Activated CD8-positive, alpha-beta memory T cell treated with anti-CD3 and anti-CD28 coated beads, Interleukin-2, amount 50 U/mL, for 1 hour (primary cell): ENCODE results near the gene DDX19B.
"Not testable (repeated sequence)": the region's sequence is repeated elsewhere in the genome, so short reads cannot be mapped to it uniquely, and the experiment has no call there.

Experiments used
- DNase-seq: peaks from one replicate; pipeline ENCODE4 v3.0.0-alpha.2; 2020; ENCODE audit errors: extremely low read depth

Gene DDX19B

DNA sequence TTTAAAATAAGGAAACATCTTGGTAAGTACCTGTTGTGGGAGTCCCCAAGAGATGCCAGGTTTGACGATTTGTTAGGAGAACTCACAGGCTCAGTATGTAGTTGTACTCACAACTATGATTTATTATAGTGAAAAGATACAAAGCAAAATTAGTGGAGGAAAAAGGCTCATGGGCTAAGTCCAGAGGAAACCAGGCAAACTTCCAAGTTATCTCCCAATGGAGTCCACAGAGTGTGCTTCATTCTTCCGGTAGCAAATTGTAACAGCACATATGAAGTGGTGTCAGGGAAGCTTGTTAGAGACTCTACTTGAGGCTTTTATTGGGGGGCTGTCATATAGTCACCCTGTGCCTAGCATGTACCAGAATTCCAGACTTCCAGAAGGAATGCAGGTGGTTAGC, 50.0 kb downstream of the DDX19B start:
- DNase-seq: no peak

DNA sequence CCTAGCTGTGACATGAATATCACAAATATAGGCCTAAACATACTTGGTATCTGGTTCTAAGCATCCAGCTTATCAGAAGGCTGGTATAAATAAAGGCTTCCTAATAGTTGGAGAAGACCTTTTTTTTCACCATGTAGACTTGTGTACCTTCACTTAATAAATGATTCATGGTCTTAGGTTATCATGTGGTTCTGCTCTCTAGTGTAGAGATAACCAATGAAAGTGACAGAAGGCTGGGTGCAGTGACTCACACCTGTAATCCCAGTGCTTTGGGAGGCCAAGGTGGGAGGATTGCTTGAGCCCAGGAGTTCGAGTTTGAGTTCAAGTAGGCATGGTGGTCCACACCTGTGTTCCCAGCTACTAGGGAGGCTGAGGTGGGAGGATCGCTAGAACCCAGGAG, 50.8 kb downstream of the DDX19B start:
- DNase-seq: no peak

DNA sequence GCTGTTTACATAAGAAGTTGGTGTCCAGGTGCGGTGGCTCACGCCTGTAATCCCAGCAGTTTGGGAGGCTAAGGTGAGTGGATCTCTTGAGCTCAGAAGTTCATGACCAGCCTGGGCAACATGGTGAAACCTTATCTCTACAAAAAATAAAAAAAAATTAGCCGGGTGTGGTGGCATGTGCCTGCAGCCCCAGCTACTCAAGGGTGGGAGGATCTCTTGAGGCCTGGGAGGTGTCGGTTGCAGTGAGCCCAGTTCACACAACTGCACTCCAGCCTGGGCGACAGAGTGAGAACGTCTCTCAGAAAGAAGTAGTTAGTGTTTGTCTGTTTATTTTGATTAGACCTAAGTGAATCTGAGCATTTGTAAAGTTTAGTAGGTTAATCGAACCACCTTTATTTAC, 60.6 kb downstream of the DDX19B start:
- DNase-seq: no peak

DNA sequence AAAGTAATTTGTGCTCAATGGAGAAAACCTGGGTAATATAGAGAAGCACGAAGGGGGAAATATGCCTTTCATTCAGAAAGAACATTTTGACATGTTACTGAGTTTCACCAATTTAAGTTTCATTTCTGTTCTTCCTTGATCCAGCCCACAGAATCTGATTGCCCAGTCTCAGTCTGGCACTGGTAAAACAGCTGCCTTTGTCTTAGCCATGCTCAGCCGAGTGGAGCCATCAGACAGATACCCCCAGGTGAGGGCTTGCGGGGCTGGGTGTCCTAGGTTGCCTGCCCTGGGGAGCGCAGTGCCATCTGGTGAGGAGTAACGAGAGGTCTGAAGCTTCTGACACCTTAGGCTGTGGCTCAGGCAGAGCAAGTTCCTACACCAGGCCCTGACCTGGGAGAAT, 65.4 kb downstream of the DDX19B start:
- DNase-seq: no peak

DNA sequence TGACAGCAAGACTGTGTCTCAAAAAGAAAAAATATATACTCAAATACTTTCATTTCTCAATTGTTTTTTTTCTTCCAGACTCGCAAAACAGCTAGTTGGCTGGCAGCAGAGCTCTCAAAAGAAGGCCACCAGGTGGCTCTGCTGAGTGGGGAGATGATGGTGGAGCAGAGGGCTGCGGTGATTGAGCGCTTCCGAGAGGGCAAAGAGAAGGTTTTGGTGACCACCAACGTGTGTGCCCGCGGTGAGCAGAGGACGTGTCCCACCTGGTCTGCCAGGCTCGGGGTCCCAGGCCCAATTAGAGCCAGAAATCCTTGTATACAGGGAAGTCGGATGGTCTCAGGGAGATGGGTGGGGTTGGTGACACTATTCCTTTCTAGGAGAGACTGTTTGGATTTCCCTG, 71.2 kb downstream of the DDX19B start:
- not testable (repeated sequence) for DNase-seq

DNA sequence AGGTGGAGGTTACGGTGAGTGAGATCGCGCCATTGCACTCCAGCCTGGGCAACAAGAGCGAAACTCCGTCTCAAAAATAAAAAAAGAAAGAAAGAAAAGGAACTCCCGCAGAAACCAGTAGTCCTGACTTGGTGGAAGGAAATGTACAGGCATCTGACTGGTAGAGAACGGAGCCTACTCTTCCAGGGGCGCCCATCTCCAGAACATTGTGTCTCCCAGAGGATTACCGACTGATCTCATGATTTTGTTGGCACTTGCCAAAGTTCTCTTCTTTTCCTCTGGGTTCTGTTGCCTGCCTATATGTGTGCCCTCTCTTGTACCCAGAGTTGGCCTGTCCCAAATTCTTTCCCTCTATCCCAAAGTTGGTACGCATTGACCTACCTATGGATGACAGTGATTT, 71.9 kb downstream of the DDX19B start:
- DNase-seq: no peak

DNA sequence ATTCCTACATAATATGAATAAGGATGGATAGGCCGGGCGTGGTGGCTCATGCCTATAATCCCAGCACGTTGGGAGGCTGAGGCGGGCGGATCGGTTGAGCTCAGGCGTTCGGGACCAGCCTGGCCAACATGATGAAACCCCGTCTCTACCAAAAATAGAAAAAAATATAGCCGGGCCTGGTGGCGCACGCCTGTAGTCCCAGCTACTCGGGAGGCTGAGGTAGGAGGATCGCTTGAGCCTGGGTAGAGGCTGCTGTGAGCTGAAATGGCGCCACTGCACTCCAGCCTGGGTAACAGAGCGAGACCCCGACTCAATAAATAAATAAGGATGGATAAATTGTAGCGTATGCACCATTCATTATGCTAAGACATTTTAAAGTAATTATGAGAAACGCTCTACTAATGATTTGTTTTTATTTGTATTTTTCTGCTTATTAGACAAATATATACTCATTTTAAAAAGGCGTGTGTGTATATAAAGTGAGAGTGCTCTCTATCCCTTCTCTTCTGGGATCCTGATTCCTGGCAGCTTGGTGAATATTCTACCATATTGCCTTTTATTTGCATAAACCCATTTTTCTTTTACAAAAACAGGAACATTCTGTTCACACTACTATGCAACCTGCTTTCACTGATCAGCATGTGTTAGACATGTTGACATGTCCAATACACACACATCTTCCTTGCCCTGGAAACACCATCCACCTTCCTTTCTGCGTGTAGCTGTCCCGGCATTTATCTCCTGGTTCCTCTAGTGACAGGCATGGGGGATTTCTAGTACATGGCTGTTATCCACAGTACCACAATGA, 74.1 kb downstream of the DDX19B start:
- DNase-seq: no peak

DNA sequence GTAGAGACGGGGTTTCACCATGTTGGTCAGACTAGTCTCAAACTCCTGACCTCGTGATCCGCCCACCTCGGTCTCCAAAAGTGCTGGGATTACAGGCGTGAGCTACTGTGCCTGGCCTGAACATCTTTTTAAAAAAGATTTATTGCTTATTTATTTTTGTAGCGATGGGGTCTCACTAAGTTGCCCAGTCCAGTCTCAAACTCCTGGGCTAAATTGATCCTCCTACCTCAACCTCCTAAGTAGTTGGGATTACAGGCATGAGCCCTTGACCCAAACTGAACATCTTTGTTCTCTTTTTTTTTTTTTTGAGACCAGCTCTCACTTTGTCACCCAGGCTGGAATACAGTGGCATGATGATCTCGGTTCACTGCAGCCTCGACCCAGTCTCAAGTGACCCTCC, 75.2 kb downstream of the DDX19B start:
- DNase-seq: no peak

DNA sequence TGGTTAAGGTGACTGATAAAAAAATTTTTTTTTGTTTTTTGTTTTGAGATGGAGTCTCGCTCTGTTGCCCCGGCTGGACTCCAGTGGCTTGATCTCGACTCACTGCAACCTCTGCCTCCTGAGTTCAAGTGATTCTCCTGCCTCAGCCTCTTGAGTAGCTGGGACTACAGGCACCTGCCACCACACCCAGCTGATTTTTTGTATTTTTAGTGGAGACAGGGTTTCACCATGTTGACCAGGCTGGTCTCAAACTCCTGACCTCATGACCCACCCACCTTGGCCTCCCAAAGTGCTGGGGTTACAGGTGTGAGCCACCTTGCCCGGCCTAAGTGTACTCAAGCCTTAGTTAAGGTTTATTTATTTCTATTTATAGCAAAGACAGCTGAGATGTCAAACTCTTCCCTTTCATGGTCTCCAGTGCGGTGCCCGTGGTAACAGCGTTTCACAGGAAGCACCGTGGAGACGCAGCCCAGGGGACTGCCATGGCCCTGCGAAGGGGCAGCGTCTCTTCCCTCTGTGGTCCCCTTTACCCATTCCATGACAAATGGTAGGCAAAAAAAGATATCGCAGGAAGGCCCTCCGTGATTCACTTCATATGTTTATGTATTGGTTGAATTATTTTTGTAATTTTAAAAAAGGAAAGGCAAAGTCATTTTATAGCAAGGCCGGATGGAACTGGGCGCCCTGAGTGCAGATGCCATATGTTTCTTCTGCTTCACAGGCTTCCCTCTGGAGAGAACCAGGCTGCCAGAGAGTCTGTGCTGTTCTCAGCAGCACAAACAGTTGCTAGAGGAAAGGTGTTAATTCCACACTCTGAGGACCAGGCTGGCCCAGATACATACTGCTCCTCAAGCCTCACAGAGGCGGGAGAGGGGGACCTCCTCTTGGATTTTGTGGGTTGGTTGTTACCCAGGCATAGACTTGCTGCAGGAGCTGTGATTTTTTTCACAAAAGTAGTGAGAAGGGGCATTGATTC, 76.9 kb downstream of the DDX19B start:
- no peak for DNase-seq

DNA sequence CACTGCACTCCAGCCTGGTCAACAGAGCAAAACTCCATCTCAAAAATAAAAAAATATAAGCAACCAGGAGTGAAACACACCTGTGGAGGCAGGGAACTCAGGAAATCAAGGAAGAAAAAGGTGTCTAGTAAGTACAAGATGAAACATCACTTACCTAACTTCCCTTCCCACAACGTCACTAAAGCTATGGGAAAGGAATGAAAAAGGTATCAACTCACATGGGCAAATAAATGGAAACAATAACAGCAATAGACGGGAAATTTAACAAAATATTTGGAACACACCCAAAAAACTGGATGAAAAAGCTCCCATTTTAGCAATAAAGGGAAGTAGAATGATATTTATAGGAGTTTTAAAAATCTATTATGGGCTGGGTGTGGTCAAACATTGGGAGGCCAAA, 78.8 kb downstream of the DDX19B start:
- no peak for DNase-seq

DNA sequence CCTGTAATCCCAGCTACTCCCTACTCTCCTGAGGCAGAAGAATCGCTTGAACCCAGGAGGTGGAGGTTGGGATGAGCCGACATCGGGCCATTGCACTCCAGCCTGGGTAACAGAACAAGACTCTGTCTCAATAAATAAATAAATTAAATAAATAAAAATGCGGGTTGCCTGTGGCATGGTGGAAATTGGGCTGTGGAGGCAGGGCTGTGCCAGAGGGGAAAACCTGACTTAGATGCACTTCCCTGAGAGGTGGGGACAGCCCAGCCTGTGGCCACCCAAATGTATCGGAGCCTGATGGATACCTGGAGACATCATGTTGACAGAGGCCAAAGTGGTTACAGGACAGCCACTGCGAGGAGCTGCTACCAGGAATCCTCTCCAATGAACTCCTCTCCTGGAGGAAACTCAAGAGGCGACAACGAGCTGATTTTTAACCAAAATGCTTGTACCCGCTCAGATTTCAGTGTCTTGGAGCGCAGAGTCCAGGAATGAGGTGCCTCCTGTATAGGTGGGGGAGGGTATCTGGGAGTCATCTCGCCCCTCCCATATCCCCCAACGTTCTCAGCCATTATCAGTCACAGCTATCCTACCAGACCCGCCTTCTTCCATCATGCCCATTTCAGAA, 80.0 kb downstream of the DDX19B start:
- DNase-seq: no peak

DNA sequence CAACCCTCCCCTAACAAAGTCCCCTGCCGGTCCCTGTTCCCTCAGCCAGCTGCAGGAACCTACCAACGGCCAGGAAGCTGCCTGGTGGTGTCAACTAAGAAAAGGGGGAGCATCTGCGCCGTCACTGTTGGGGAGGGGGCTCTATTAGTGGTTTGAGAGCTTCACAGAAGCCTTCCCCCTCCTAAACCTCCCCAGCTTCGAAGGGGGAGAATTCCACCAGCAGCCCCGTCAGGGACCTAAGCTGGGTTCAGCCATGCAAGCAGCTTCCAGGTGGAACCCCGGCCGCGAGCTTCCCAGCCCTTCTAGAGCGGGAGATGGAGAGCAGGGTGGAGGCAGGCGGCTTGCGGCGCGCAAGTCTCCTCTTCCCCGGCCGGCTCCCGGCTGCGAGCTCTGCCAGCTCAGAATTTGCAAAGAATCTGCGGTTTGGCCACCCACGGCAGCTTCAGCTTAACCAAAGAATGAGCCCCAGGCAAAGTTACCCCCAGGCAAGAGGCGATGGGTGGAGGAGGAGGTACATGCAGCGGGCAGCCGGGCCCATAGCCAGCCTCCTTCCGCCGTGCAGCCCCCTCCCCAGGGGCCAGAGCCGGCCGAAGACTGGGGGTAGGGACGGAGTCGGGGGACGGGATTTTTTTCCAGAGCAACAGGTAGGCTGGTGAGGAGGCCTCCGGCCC, 81.4 kb downstream of the DDX19B start:
- DNase-seq: peak; percentile 29

DNA sequence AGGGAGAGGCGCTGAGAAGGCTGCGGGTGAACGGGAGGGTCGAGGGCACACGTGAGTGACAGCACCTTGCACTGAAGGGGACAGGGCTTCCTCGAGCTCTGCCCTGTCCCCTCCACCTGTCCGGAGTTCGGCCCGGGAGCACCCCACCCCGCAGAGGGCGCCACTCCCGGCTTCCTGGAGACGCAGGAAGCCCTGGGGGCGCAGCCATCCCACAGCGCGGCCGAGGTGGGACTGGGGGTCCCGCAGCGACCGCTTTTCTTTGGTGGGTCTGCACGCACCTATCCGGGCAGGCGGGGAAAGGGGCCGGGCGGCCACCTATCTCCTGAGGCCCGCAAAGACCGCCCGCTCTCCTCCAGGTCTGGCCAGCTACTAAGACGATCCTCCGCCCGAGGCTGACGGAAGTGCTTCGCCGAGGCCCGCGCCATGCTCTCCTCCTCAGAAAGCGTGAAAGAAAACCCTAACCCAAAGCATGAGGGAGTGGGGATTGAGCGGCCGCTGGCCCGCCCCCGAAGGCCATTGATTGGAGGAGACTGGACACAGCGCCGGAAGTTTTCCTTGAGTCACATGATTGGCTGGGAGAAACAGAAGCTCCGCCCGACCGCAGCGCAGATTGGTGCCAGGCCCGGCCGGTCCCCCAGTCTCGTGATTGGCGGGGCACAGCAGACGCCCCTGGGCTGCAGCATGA, 82.1 kb downstream of the DDX19B start:
- peak; percentile 88 for DNase-seq

DNA sequence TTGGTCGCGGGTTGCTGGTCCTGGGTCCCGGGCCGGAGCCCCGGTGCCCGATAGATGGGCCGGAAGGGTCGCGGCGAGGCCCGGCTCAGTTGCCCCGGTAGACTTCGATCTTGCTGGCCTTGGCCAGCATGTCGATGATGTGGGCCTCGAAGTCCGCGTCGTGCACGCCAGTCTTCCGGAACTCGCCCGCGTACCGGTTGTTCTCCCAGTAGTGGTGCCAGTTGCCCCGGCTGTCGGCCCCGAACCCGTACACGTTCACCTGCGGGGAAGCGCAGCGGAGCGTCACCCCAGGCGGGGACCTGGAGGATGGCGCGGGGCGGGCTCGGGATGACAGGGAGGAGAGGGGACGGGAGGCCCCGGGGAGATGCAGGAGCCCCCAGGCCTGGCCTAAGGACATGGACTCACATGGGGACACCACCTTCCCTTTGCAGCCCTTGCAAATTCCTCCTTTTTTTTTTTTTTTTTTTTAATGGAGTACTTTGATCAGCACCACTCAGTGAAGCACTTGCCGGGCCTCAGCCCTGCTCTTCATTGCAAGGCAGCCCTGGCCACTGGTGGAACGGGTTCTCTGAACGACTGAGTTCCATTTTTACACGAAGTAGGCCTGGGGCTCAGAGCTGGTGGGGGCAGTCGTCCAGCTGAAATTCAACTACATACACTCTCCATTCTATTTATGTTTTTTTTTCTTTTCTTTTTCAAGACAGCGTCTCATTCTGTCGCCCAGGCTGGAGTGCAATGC, 82.8 kb downstream of the DDX19B start:
- no peak for DNase-seq

DNA sequence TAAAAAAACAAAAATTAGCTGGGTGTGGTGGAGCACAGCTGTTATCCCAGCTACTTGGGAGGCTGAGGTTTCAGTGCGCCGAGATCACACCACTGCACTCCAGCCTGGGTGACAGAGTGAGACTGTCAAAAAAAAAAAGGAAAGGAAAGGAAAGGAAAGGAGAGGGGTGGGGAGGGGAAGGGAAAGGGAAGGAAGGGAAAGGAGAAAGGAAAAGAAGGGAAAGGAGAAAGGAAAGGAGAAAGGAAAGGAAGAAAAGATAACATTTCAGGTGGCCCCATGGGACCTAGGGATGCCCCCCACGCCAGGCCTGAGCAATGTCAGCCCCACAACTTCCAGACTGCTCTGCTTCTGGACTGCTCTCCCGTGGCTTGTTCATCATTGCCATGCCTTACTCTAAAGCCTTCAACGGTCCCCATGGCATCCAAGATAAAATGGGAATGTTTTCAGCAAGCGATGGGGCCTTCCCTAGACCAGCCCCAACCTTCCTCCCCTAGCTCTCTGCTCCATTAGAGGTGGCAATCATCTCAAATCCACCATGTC, 84.5 kb downstream of the DDX19B start:
- no peak for DNase-seq
